ENCODE data around the gene ARF6.
"Not testable (repeated sequence)": the region's sequence is repeated elsewhere in the genome, so short reads cannot be mapped to it uniquely, and the experiment has no call there.

The ARF6 gene

GRCh38 chr14:49865431-49865859, 27.4 kb upstream of the ARF6 start:
- H3K9me3 Mint-ChIP-seq = no peaks in the 10 kb centered on the region
- ATAC-seq (replicated peaks) (no peak), DNase-seq (peak; percentile 65)
- no peak overlapping the region for H3K27ac Mint-ChIP-seq
- H3K4me1 Mint-ChIP-seq = peaks cover 17 to 39% of the 10 kb centered on the region in 2 donors
- H3K27me3 Mint-ChIP-seq = peaks cover 0 to 5% of the 10 kb centered on the region in 2 donors
- peaks cover 1 to 4% of the 10 kb centered on the region in 2 donors for H3K36me3 Mint-ChIP-seq
- H3K4me3 Mint-ChIP-seq = no peak overlapping the region

DNA sequence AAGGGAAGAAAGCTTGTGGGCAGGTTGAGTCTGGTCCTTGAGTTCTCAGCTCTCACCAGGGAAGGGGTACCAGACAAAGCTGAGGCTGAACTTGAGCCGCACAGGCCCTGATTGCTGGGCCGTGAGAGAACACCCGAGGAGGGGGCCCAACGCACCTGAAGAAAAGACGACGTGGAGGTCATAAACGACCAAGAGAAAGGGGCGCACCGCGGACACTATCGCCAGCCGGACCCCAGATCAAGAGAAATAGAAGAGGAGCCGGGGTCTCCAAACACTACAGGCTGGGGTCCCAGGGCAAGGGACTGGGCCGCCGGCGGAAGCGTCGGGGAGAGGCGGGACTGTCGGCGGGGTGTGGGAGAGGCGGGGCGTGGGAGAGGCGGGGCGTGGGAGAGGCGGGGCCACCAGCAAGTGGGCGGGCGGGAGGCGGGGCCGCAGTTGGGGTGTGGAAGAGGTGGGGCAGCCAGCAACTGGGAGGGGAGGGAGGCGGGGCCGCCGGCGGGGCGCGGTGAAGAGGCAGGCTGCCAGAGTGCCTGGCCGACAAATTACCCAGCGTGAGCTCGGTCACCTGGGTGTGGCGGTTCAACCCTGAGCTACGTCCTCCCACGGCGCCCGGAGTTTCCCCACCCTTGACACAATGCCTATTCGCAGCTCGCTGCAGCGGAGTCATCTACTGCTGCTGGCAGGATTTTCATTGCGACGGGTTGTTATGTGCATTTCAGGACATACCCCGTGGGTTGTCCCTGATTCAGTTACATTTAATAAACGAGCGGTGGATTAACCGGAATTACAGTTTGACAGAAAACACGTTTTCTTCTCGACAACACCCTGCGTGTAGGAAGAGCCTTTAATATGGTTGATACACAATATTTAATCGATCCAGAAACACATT, 24.8 kb upstream of the ARF6 start:
- peak overlapping the region; percentile 89 to 96 for H3K4me3 Mint-ChIP-seq
- peaks cover 1 to 4% of the 10 kb centered on the region in 2 donors for H3K9me3 Mint-ChIP-seq
- peak; percentile 87 to 89 for ATAC-seq (replicated peaks)
- peak overlapping the region; percentile 97 for H3K27ac Mint-ChIP-seq
- H3K4me1 Mint-ChIP-seq = peaks cover 13 to 35% of the 10 kb centered on the region in 2 donors
- H3K36me3 Mint-ChIP-seq = peaks cover 1 to 6% of the 10 kb centered on the region in 2 donors
- DNase-seq = peak; percentile 95
- H3K27me3 Mint-ChIP-seq = no peaks in the 10 kb centered on the region

DNA sequence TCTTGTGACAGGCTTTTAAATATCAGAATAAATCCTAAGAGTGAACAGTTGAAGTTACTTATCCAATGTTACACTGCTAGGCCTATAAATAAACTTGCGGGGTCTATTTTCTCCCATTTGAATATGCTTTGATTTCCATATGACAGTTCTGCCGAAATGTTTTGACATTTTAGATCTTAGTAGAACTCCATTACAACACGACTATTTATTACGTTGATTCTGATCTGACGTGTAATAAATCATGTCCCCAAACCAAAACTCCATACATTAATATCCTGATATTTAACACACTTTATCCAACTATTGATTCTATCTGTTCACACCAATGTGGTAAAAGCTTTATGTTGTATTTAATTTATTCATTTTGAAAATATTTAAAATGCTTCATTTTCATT, 24.2 kb upstream of the ARF6 start:
- Mint-ChIP-seq H3K27me3 (no peaks in the 10 kb centered on the region), H3K4me1 (peaks cover 13 to 35% of the 10 kb centered on the region in 2 donors), H3K36me3 (peaks cover 1 to 6% of the 10 kb centered on the region in 2 donors), H3K4me3 (peak overlapping the region; percentile 89 to 96), H3K9me3 (peaks cover 1 to 4% of the 10 kb centered on the region in 2 donors), H3K27ac (peak overlapping the region; percentile 97)
- ATAC-seq (replicated peaks) (no peak), DNase-seq (no peak)

GRCh38 chr14:49870908-49871307, 22.0 kb upstream of the ARF6 start:
- Mint-ChIP-seq H3K36me3 (peaks cover 1 to 6% of the 10 kb centered on the region in 2 donors), H3K4me1 (peaks cover 13 to 35% of the 10 kb centered on the region in 2 donors), H3K27me3 (no peaks in the 10 kb centered on the region), H3K27ac (peak overlapping the region; percentile 95), H3K9me3 (peaks cover 1 to 4% of the 10 kb centered on the region in 2 donors), H3K4me3 (no peak overlapping the region)
- DNase-seq (no peak), ATAC-seq (replicated peaks) (no peak)

DNA sequence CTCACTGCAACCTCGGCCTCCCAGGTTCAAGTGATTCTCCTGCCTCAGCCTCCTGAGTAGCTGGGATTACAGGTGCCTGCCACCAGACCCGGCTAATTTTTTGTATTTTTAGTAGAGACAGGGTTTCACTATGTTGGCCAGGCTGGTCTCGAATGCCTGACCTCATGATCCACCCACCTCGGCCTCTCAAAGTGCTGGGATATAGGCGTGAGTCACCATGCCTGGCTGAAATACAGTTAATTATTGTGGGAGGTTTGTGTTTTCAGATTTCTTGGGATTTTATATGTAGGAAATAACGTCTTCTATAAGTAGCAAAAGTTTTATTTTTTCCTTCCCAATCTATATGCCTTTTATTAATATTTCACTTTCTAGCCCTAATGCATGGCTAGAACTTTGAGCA, 19.3 kb upstream of the ARF6 start:
- H3K27ac Mint-ChIP-seq; ATAC-seq (replicated peaks); H3K9me3 Mint-ChIP-seq; DNase-seq; H3K4me3 Mint-ChIP-seq; H3K27me3 Mint-ChIP-seq; H3K36me3 Mint-ChIP-seq: not testable (repeated sequence)
- peaks cover 10 to 38% of the 10 kb centered on the region in 2 donors for H3K4me1 Mint-ChIP-seq

DNA sequence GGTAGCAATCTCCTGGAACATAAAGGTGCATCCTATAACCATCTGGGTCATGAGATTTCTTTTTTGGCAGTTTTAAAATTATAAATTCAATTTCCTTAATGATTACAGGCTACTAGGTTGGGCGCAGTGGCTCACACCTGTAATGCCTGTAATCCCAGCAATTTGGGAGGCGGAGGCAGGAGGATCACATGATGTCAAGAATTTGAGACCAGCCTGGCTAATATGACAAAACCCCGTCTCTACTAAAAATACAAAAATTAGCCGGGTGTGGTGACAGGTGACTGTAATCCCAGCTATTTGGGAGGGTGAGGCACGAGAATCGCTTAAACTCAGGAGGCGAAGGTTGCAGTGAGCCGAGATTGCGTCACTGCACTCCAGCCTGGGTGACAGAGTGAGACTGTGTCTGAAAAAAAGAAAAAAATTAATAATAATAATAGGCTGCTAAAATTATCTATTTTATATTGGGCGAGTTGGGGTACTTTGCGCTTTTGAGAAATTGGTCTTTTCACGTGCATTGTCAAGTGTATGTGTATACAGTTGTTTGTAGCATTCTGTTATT, 17.2 kb upstream of the ARF6 start:
- Mint-ChIP-seq H3K27ac (no peak overlapping the region), H3K4me3 (no peak overlapping the region), H3K27me3 (no peaks in the 10 kb centered on the region), H3K4me1 (peaks cover 12 to 33% of the 10 kb centered on the region in 2 donors), H3K9me3 (peaks cover 1 to 4% of the 10 kb centered on the region in 2 donors), H3K36me3 (peaks cover 1 to 6% of the 10 kb centered on the region in 2 donors)
- ATAC-seq (replicated peaks) (no peak), DNase-seq (no peak)

GRCh38 chr14:49876563-49877127, 16.2 kb upstream of the ARF6 start:
- ATAC-seq (replicated peaks) (no peak), DNase-seq (no peak)
- Mint-ChIP-seq H3K4me1 (peaks cover 10 to 28% of the 10 kb centered on the region in 2 donors), H3K36me3 (peaks cover 1 to 6% of the 10 kb centered on the region in 2 donors), H3K9me3 (peaks cover 1 to 4% of the 10 kb centered on the region in 2 donors), H3K27ac (no peak overlapping the region), H3K4me3 (no peak overlapping the region), H3K27me3 (no peaks in the 10 kb centered on the region)

DNA sequence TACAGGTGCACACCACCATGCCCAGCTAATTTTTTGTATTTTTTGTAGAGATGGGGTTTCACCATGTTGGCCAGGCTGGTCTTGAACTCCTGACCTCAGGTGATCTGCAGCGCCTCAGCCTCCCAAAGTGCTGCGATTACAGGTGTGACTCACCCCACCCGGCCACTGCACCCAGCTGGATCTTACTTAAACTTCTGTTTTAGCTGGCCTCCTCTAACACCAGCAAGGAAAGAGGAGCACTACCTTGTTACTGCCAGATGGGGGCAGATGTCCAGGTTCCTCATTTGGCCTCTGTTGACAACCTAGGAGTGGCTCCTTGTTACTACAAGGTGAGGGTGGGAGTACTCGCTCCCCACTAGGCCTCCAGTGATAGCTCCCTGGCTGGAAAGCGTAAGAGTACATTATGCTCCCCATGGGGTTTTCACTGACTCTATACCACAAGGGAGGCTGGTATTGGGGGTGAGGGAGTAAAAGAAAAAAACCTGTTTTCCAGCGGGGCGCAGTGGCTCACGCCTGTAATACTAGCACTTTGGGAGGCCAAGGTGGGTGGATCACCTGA, 13.2 kb upstream of the ARF6 start:
- peak overlapping the region; percentile 56 for H3K27ac Mint-ChIP-seq
- H3K27me3 Mint-ChIP-seq = no peaks in the 10 kb centered on the region
- peaks cover 6 to 20% of the 10 kb centered on the region in 2 donors for H3K4me1 Mint-ChIP-seq
- no peaks in the 10 kb centered on the region for H3K9me3 Mint-ChIP-seq
- no peak overlapping the region for H3K4me3 Mint-ChIP-seq
- ATAC-seq (replicated peaks) (peak; percentile 91 to 95), DNase-seq (peak; percentile 45)
- H3K36me3 Mint-ChIP-seq = peaks cover 0 to 2% of the 10 kb centered on the region in 2 donors

GRCh38 chr14:49880267-49881064, 12.4 kb upstream of the ARF6 start:
- peak; percentile 31 to 36 for ATAC-seq (replicated peaks)
- Mint-ChIP-seq H3K4me1 (peaks cover 6 to 20% of the 10 kb centered on the region in 2 donors), H3K36me3 (peaks cover 0 to 6% of the 10 kb centered on the region in 2 donors), H3K27me3 (no peaks in the 10 kb centered on the region), H3K27ac (peak overlapping the region; percentile 20), H3K9me3 (no peaks in the 10 kb centered on the region), H3K4me3 (no peak overlapping the region)
- DNase-seq = no peak

- no peaks in the 10 kb centered on the region for H3K9me3 Mint-ChIP-seq
- ATAC-seq (replicated peaks) (no peak), DNase-seq (no peak)
- peaks cover 0 to 7% of the 10 kb centered on the region in 2 donors for H3K36me3 Mint-ChIP-seq
- no peaks in the 10 kb centered on the region for H3K27me3 Mint-ChIP-seq
- H3K27ac Mint-ChIP-seq = no peak overlapping the region
- no peak overlapping the region for H3K4me3 Mint-ChIP-seq
- H3K4me1 Mint-ChIP-seq = peaks cover 6 to 18% of the 10 kb centered on the region in 2 donors
These were observed 11.4 kb upstream of the ARF6 start for GRCh38 chr14:49881350-49882001.

GRCh38 chr14:49882826-49883694, 9.8 kb upstream of the ARF6 start:
- DNase-seq = no peak
- no peak overlapping the region for H3K27ac Mint-ChIP-seq
- no peaks in the 10 kb centered on the region for H3K27me3 Mint-ChIP-seq
- peaks cover 8 to 25% of the 10 kb centered on the region in 2 donors for H3K4me1 Mint-ChIP-seq
- H3K36me3 Mint-ChIP-seq = peaks cover 0 to 7% of the 10 kb centered on the region in 2 donors
- no peak for ATAC-seq (replicated peaks)
- H3K4me3 Mint-ChIP-seq = no peak overlapping the region
- no peaks in the 10 kb centered on the region for H3K9me3 Mint-ChIP-seq

DNA sequence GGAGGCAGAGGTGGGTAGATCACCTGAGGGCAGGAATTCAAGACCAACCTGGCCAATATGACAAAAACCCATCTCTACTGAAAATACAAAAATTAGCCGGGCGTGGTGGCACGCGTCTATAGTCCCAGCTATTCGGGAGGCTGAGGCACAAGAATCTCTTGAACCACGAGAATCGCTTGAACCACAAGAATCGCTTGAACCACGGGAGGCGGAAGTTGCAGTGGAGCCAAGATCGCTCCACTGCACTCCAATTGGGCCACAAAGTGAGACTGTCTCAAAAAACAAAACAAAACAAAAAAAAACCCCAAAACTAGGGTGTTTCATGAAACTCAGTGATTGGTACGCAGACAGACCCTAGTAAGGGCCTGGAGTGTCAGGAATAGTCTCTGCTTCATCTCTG, 6.4 kb upstream of the ARF6 start:
- no peak overlapping the region for H3K4me3 Mint-ChIP-seq
- peak; percentile 27 to 42 for ATAC-seq (replicated peaks)

More for the DNA sequence above, 6.4 kb upstream of the ARF6 start:
- Mint-ChIP-seq H3K27ac (peak overlapping the region; percentile 56), H3K9me3 (no peaks in the 10 kb centered on the region), H3K36me3 (peaks cover 0 to 9% of the 10 kb centered on the region in 2 donors), H3K4me1 (peaks cover 2 to 10% of the 10 kb centered on the region in 2 donors), H3K27me3 (no peaks in the 10 kb centered on the region)
- no peak for DNase-seq

Data from stimulated activated naive B cell treated with anti-CD40 and anti-IgM and Interleukin-4, amounts not matched to agents 10 μg/mL and 1 μg/mL and 100 μg/mL, for 72 hours (primary cell).